GM21737 (cell line): ENCODE measurements around the gene ARHGEF28.

Source experiments
- ATAC-seq: cut with Tn5 transposase; IDR thresholded peaks from one replicate; pipeline ENCODE4 v1.9.1; 2021; ENCODE audit warnings: mild to moderate bottlenecking, moderate library complexity; ENCODE audit not compliant: unreplicated experiment

ARHGEF28 gene

DNA sequence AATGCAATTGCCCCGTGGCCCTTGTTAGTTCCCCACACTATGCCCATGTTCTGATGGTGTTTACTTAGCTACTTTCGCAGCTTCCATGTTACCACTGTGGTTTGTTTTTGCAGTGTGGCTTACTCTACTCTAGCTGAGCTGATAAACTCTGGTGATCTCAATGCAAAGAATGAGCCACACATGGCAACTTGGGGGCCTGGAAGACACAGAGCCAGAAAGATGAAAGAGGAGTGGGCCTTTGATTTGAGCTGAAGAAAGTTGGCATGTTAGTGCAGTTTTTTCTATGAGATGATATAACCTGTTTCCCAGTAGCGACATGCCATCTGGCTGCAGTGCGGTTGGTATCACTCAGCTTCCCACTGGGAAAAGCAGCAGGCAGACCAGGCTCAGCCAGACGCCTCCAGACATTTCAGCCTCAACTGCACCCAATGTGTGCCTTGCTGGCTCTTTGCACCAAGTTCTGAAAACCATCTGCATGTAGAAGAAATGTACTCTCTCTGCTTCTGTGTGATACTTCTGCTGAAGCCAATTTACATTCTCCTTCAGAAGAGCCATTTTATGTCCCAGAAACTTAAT is 329.4 kb downstream of the ARHGEF28 start:
- ATAC-seq: no peak

- ATAC-seq: no peak
Observed at GRCh38 chr5:73957397-73958001, 331.5 kb downstream of the ARHGEF28 start.

- no peak for ATAC-seq
Observed at GRCh38 chr5:73958037-73958436, 332.0 kb downstream of the ARHGEF28 start.

DNA sequence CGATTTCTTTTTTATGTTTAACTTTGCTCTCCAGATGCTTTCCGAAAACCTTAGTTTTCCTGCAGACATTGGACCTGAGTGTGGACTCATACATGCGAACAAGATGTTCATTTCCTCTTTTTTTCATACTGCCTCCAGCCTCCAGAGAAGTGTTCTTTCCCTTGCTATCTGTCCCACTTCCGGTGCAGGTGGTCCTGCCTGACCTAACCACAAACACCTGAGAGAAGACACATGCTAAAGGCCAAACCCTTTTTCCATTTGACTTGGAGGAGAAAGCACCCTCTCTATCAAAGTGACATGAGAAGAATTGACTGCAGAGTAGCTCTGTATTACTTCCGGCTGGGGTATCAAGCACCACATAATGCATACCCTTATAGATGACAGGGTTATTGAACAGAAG is 334.0 kb downstream of the ARHGEF28 start:
- ATAC-seq: no peak

DNA sequence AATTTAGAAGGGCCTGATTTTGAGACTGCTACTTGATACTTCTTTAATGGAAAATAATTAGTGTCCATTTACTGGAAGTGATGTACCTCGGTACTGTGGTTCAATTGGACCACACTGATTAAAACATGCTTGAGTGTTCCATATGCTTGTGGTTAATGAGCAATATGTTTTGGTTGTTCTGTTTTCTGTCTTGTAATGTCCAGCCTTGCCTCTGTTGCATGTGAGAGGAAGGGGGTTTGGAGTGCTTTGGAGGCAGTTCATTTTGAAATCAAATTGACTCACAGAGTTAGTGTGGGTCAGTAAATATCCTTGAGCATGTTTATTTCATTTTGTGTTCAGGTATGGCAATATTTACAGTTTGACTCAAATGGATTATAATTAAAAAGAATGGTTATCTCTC is 334.4 kb downstream of the ARHGEF28 start:
- ATAC-seq: no peak

GRCh38 chr5:73962801-73963425 is 336.9 kb downstream of the ARHGEF28 start:
- ATAC-seq: no peak

DNA sequence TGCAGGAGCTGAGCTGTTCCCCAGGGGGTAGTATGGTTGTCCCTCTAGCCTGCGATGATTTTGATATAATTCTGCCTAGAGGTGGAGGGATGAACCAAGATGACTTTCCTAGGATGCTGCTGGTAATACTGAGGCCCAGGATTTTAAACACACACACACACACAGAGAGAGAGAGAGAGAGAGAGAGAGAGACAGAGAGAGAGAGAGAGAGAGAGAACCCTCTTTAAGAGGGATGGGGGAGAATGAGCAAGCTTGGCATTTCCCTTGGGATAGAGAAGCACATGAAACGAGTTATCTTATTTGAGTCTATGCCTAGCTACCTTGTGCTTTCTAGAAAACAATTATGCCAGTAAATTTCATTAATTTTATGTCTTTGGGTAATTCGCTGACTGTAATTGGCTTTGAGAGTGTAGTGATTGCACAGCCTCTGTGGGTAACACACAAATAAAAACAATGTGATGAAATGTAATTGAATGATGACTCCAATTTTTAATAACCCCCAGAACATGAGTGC is 338.4 kb downstream of the ARHGEF28 start:
- ATAC-seq: no peak

DNA sequence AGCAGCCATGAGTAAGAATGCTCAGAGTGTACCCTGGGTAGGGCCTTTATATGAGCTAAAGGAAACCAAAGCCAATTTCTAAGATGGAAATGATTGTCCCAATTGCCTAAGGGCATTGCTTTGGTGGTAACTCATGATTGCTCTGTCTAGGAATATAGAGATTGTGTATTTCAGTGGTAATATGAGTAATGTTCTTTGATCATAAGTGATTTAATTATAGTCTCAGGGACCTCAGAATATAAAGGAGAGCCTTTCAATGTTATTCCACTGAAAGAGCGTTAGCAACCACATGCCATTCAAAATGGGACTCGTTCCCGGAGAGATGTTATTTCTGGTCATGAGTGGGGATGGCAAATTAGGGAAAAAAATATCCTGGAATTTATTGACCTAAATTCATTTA is 340.5 kb downstream of the ARHGEF28 start:
- ATAC-seq: no peak

GRCh38 chr5:73967347-73967746 is 341.4 kb downstream of the ARHGEF28 start:
- ATAC-seq: no peak

DNA sequence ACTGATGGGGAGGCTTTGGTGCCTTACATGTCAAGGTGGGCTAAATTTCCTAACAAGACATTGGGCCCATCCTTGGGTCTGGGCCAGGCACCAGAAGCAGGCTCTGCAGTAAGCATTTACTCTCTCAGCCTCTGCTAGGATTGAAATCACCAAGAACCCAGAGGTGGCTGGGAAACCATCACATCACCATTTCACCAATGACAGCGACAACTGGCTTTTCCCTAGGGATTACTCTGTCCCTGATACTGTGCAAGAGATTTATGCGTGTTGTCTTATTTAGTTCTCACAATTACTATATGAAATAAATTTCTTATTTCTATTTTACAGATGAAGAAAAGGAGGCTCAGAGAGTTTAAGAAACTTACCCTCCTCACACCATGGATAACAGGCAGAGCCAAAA is 342.2 kb downstream of the ARHGEF28 start:
- ATAC-seq: no peak

DNA sequence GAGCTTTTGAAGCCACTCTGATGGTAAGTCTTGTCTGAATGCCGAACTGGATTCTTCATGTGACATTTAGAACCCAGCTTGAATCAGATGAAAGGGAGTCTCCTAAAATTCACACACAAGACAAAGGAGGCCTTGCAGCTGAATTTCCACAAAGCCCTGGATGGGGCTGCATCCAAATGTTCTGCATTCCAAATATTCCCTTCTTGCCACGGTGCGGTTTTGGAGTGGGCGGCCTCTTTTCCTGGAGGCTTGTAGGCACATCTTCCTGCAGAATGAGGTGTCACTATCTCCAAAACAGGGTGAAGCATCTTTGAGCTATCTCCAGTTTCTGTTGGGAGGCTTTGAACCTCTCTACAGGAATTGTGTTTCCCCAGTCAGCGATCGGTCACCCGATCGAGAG is 342.7 kb downstream of the ARHGEF28 start:
- ATAC-seq: no peak

DNA sequence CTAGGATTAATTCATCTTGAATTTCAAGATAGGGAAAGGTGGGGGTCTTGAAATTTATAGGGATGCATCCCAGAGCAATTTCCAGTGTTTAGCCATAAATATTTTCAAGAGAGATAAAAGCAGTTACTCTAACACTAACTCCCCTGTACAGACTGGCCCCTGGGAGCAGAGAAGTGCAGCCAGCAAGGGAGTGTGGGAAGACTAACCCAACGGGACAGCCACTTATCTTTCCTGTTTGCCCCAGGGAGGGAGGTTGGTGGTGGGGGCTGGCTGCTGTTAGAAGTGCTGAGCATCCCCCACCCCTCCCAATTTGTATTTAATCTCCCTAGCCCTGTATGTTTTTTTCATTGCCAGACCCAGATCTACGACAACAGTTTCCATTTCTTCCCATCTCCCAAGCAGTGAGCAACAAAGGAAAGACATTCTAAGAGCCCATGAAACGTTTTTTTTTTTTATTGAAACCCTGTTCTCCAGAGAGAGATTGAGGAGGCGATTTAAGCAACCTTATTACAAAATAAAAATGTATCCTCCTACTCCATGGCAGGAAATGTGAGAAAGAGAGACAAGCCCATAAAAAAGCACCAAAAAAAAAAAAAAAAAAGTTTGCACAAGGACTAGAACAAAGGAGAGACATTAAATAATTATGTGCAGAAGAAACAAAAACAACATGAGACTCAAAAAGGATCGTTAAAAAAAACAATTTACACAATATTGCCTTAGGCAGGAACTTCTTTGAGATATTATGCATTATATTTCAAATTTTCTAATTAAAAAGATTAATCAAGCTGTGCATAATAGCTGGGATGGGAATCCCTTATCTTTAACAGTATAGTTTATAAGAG is 343.4 kb downstream of the ARHGEF28 start:
- ATAC-seq: no peak

DNA sequence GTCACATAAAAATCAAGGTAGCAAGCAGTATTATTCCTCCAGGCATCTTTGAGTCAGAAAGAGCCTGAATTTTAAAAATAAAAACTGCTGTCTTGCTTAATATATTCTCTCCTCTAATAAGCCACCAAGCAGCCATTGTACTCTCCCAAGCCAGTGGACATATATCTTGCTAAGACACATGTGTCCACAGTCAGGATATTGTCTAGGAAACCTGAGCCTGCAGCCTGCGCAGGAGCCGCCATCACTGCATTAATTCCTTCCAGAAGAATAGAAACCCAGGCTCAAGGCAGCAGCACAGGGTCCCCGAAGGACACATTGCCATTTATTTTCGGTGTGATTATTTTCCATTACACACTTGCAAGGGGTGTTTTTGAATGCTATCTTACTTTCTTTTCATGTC is 345.3 kb downstream of the ARHGEF28 start:
- ATAC-seq: no peak

- no peak for ATAC-seq
Observed at GRCh38 chr5:73973135-73973534, 347.1 kb downstream of the ARHGEF28 start.

DNA sequence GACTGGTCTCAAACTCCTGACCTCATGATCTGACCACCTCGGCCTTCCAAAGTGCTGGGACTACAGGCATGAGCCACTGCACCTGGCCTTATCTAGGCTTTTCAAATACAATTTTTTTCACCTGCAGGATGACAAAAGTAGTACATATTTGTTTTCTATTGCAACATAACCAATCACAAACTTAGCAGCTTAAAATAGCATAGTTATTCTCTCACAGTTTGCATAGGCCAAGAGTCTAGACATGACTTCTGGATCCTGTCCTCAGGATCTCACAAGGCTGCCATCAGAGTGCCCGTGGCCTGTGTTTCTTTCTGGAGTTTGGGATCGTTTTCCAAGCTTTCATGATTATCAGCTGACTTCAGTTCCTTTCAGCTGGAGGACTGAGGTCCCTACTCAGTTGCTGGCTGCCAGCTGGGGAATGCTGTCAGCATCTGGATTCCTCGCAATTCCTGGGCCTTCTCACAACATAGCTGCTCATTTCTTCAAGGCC is 348.9 kb downstream of the ARHGEF28 start:
- ATAC-seq: no peak

DNA sequence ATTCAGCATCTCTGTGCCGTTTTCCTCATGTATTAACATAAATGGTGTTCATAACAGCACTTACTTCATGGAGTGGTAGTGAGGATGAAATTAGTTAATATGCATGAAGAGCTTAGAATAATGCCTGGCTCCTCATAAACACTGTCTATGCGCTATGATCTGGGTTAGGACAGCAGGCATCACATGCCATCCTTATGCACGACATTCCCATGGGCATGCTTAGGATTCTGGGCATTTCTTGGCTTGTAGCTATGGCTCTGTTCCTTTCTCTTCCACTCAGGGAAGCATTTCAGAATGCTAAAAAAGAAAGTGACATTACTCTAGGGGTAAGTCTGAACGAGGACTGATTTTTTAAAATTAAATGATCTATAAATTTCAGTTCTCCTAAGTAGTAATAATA is 349.8 kb downstream of the ARHGEF28 start:
- no peak for ATAC-seq

- no peak for ATAC-seq
Observed at GRCh38 chr5:73977146-73977545, 351.1 kb downstream of the ARHGEF28 start.

GRCh38 chr5:73979321-73979720 is 353.3 kb downstream of the ARHGEF28 start:
- ATAC-seq: no peak

GRCh38 chr5:73981704-73982103 is 355.7 kb downstream of the ARHGEF28 start:
- no peak for ATAC-seq

- no peak for ATAC-seq
Observed at GRCh38 chr5:73983644-73984043, 357.6 kb downstream of the ARHGEF28 start.

- ATAC-seq: no peak
Observed at GRCh38 chr5:73985145-73985544, 359.1 kb downstream of the ARHGEF28 start.
